H1 (cell line): ENCODE results near the gene AZI2. TPM values are rescaled to one million over a fixed set of nuclear protein-coding genes. Genes with fewer than 3 reads are reported as not detected.

Source experiments
- CTCF ChIA-PET: fragments of 300-600 bp; sonication (Branson Sonifier 250); formaldehyde crosslinking; loops from one replicate; lab custom pipeline; 2021; ENCODE audit not compliant: partially characterized antibody; lab: Charles Lee
- POLR2A ChIA-PET: fragments of 300-600 bp; sonication (Branson Sonifier 250); formaldehyde crosslinking; loops from one replicate; lab custom pipeline; 2021; ENCODE audit warnings: inconsistent platforms; ENCODE audit not compliant: partially characterized antibody; lab: Charles Lee
- DNase-seq, 2 experiments: peaks; one replicate each; pipeline versions ENCODE4 v3.0.0 to v3.0.0-alpha.2; 2010 to 2022; ENCODE audit warnings: low spot score in 2 of 2, low read depth in 1 of 2, mixed read lengths in 1 of 2
- FAIRE-seq: peaks from 2 replicates; lab custom pipeline; 2011; peaks lifted over from hg19 to GRCh38; lab: Jason Lieb, UNC
- H2AFZ ChIP-seq: 2 replicates; pipeline ENCODE4 v1.8.1; 2012; ENCODE audit warnings: low read length, inconsistent platforms
- H2AK5ac ChIP-seq: 2 replicates; pipeline ENCODE4 v1.6.1; 2013; ENCODE audit warnings: low read depth, low read length
- H2BK120ac ChIP-seq: replicated peaks from 2 replicates; pipeline ENCODE3; 2013; ENCODE audit warnings: low read depth, low read length, inconsistent platforms
- H2BK12ac ChIP-seq: 2 replicates; pipeline ENCODE4 v1.6.1; 2013; ENCODE audit warnings: low read depth, low read length
- H2BK15ac ChIP-seq: 2 replicates; pipeline ENCODE4 v1.6.1; 2013; ENCODE audit warnings: low read length
- H2BK20ac ChIP-seq: 2 replicates; pipeline ENCODE4 v1.6.1; 2013; ENCODE audit warnings: low read length
- H2BK5ac ChIP-seq: 2 replicates; pipeline ENCODE4 v1.6.1; 2013; ENCODE audit warnings: low read depth, low read length
- H3K14ac ChIP-seq: 2 replicates; pipeline ENCODE4 v1.6.1; 2013; ENCODE audit warnings: inconsistent platforms; ENCODE audit not compliant: insufficient read length
- H3K18ac ChIP-seq: 2 replicates; pipeline ENCODE4 v1.6.1; 2013; ENCODE audit warnings: low read length; ENCODE audit errors: extremely low read depth
- H3K23ac ChIP-seq: 2 replicates; pipeline ENCODE4 v1.6.1; 2013; ENCODE audit warnings: inconsistent platforms; ENCODE audit not compliant: insufficient read length
- H3K23me2 ChIP-seq: 2 replicates; pipeline ENCODE4 v1.6.1; 2013; ENCODE audit warnings: low read depth, low read length
- H3K27ac ChIP-seq: 2 replicates; pipeline ENCODE4 v1.6.1; 2011; ENCODE audit warnings: low read depth, low read length, inconsistent platforms
- H3K27me3 ChIP-seq, 4 experiments: replicated peaks in 1 of 4; 1 replicate in 1 of 4; 2 replicates in 3 of 4; pipeline versions ENCODE4 v1.6.1 to v1.8.1; 2011 to 2013; ENCODE audit warnings: low read length in 3 of 4, mild to moderate bottlenecking in 3 of 4, inconsistent platforms in 2 of 4, mixed read lengths in 2 of 4, moderate library complexity in 1 of 4; ENCODE audit not compliant: control insufficient read depth in 3 of 4, insufficient read depth in 3 of 4; ENCODE audit errors: extremely low read depth in 1 of 4
- H3K36me3 ChIP-seq, 4 experiments: 2 replicates each; pipeline versions ENCODE4 v1.6.1 to v1.8.1; 2011 to 2013; ENCODE audit warnings: mild to moderate bottlenecking in 4 of 4, low read length in 3 of 4, moderate library complexity in 2 of 4, control low read depth in 1 of 4, inconsistent platforms in 1 of 4; ENCODE audit not compliant: insufficient read depth in 4 of 4, control insufficient read depth in 2 of 4
- H3K4ac ChIP-seq: replicated peaks from 2 replicates; pipeline ENCODE3; 2013; ENCODE audit warnings: low read length, low read depth, mixed read lengths, inconsistent platforms; ENCODE audit not compliant: insufficient read length
- H3K4me1 ChIP-seq, 4 experiments: replicated peaks in 1 of 4; 1 replicate in 1 of 4; 2 replicates in 3 of 4; pipeline versions ENCODE4 v1.6.1 to v1.8.1; 2011 to 2013; ENCODE audit warnings: low read length in 3 of 4, inconsistent platforms in 2 of 4, mixed read lengths in 1 of 4; ENCODE audit not compliant: insufficient read depth in 4 of 4, control insufficient read depth in 3 of 4
- H3K4me2 ChIP-seq, 2 experiments: 2 replicates each; pipeline versions ENCODE4 v1.6.1 to v1.8.1; 2011 to 2013; ENCODE audit warnings: low read depth in 2 of 2, low read length in 2 of 2, control low read depth in 1 of 2, inconsistent platforms in 1 of 2, mild to moderate bottlenecking in 1 of 2; ENCODE audit not compliant: insufficient read depth in 1 of 2
- H3K4me3 ChIP-seq, 4 experiments: fragments of 200-600, 300-600 bp in 1 of 4; sonication (generic), shearing (Covaris generic), sonication (Bioruptor Twin) in 1 of 4; 2 replicates each; pipeline versions ENCODE4 v1.5.1 to v1.8.1; 2011 to 2016; ENCODE audit warnings: low read length in 4 of 4, low read depth in 3 of 4, control low read depth in 2 of 4, inconsistent platforms in 2 of 4, mild to moderate bottlenecking in 2 of 4, mixed read lengths in 1 of 4, moderate library complexity in 1 of 4; ENCODE audit not compliant: insufficient read depth in 2 of 4; ENCODE audit errors: extremely low read depth in 1 of 4
- H3K56ac ChIP-seq: replicated peaks from 2 replicates; pipeline ENCODE3; 2013; ENCODE audit warnings: low read depth, mild to moderate bottlenecking, mixed read lengths, low read length, inconsistent platforms; ENCODE audit not compliant: insufficient read length
- H3K79me1 ChIP-seq: 2 replicates; pipeline ENCODE4 v1.6.1; 2013; ENCODE audit warnings: low read depth, low read length, control low read depth
- H3K79me2 ChIP-seq, 2 experiments: 2 replicates each; pipeline versions ENCODE4 v1.6.1 to v1.8.1; 2012 to 2013; ENCODE audit warnings: low read length in 2 of 2, mild to moderate bottlenecking in 2 of 2, inconsistent platforms in 1 of 2; ENCODE audit not compliant: insufficient read depth in 2 of 2, control insufficient read depth in 1 of 2
- H3K9ac ChIP-seq, 4 experiments: replicated peaks in 1 of 4; 1 replicate in 1 of 4; 2 replicates in 3 of 4; pipeline versions ENCODE4 v1.6.1 to v1.8.1; 2011 to 2013; ENCODE audit warnings: low read depth in 3 of 4, low read length in 3 of 4, control low read depth in 2 of 4, mild to moderate bottlenecking in 2 of 4, moderate library complexity in 2 of 4, inconsistent platforms in 1 of 4; ENCODE audit errors: extremely low read depth in 1 of 4
- H3K9me3 ChIP-seq, 2 experiments: 2 replicates each; pipeline versions ENCODE4 v1.6.1 to v1.8.1; 2012 to 2013; ENCODE audit warnings: mild to moderate bottlenecking in 2 of 2, moderate library complexity in 2 of 2, control low read depth in 1 of 2, inconsistent platforms in 1 of 2, low read depth in 1 of 2, low read length in 1 of 2, mixed read lengths in 1 of 2; ENCODE audit not compliant: insufficient read depth in 2 of 2
- H4K20me1 ChIP-seq, 2 experiments: replicated peaks in 1 of 2; 2 replicates each; pipeline versions ENCODE3 to v1.8.1; 2011 to 2013; ENCODE audit warnings: inconsistent platforms in 2 of 2, low read length in 2 of 2, mild to moderate bottlenecking in 1 of 2; ENCODE audit not compliant: insufficient read depth in 2 of 2, control insufficient read depth in 1 of 2
- H4K5ac ChIP-seq: 2 replicates; pipeline ENCODE4 v1.6.1; 2013; ENCODE audit warnings: low read length, low read depth, mixed read lengths, inconsistent platforms; ENCODE audit not compliant: insufficient read length
- H4K8ac ChIP-seq: 2 replicates; pipeline ENCODE4 v1.8.0; 2013; ENCODE audit warnings: mild to moderate bottlenecking, moderate library complexity, low read length, inconsistent platforms; ENCODE audit not compliant: insufficient read depth; ENCODE audit errors: extremely low read depth
- H4K91ac ChIP-seq: replicated peaks from 2 replicates; pipeline ENCODE3; 2013; ENCODE audit warnings: low read length, mixed read lengths, inconsistent platforms; ENCODE audit not compliant: insufficient read length
- EP300 ChIP-seq, 2 experiments: IDR thresholded peaks; 1 replicate in 1 of 2; 2 replicates in 1 of 2; pipeline ENCODE4 v1.6.1; 2011 to 2012; ENCODE audit warnings: low read depth in 2 of 2, low read length in 2 of 2, mild to moderate bottlenecking in 2 of 2, borderline replicate concordance in 1 of 2, inconsistent platforms in 1 of 2, moderate library complexity in 1 of 2
- MAX ChIP-seq: IDR thresholded peaks from 2 replicates; pipeline ENCODE4 v1.6.1; 2012; ENCODE audit warnings: inconsistent platforms
- polyA plus RNA-seq, 7 experiments: library from polyadenylated mRNA; depleted of rRNA in 3 of 7; stranded (reverse) in 5 of 7; unstranded in 2 of 7; fragments of >200 nt in 5 of 7; fragments of 200-250 nt in 2 of 7; gene quantifications; 1 replicate in 5 of 7; 2 replicates in 1 of 7; 4 replicates in 1 of 7; pipeline versions ENCODE4 v1.2.1 to v1.2.3, GENCODE V29; 2011 to 2013; ENCODE audit warnings: missing spikeins in 2 of 7, mixed read lengths in 2 of 7
- total RNA-seq: library from RNA; stranded (reverse); fragmentation: NEBNext Ultra II Directional; extraction: Animal tissue kit (Norgen Biotek cat#: 25700); gene quantifications from 2 replicates; pipeline ENCODE4 v1.2.1, GENCODE V29; 2021

AZI2 gene
- total and polyA plus RNA-seq, 2 of the 8 experiments (the other 6 are each of a cell fraction or from before 2014, with no cell fraction given): 17.4 to 39.2 TPM

GRCh38 chr3:28291577-28291976 lies 57.0 kb downstream of the AZI2 start:
- DNase-seq (no peak), FAIRE-seq (no peak)
- H2AFZ ChIP-seq: no peak overlapping the region
- ChIA-PET CTCF (interaction anchor here (1.0 to 1.4 kb wide), 2 partner anchors 8 to 23 kb away, joined by 3 to 4 read pairs; no protein-coding TSS in a partner anchor), POLR2A (no interaction called here)
- H2BK20ac ChIP-seq: no peak overlapping the region
- H2BK120ac ChIP-seq: no peak overlapping the region
- no peak overlapping the region for H3K23ac ChIP-seq
- TF ChIP-seq MAX (peak; percentile 42; the same call in 1 of the 2 replicates), EP300 (IDR thresholded peaks at IDR 0.05; ENCODE audit: borderline replicate concordance in 1 of 2, low read depth in 2 of 2, low read length in 2 of 2) (no peak)
- H4K20me1 ChIP-seq: no peaks in the 10 kb centered on the region
- H2BK15ac ChIP-seq: no peak overlapping the region
- H3K9ac ChIP-seq: no peak overlapping the region
- no peaks in the 10 kb centered on the region for H3K27me3 ChIP-seq
- no peaks in the 10 kb centered on the region for H3K23me2 ChIP-seq
- no peak overlapping the region for H2BK5ac ChIP-seq
- H2BK12ac ChIP-seq: no peak overlapping the region
- peaks cover 0 to 4% of the 10 kb centered on the region in 2 experiments; a peak in 1 of 4 replicates for H3K9me3 ChIP-seq
- H3K27ac ChIP-seq: no peak overlapping the region
- no peaks in the 10 kb centered on the region for H3K4me1 ChIP-seq
- H2AK5ac ChIP-seq: no peak overlapping the region
- no peaks in the 10 kb centered on the region for H3K79me2 ChIP-seq
- H3K14ac ChIP-seq: no peak overlapping the region
- H3K4me2 ChIP-seq: no peak overlapping the region
- no peak overlapping the region for H4K8ac ChIP-seq
- H3K4me3 ChIP-seq: no peak overlapping the region
- no peak overlapping the region for H3K4ac ChIP-seq
- H3K36me3 ChIP-seq: peaks cover 0 to 6% (median 2%) of the 10 kb centered on the region in 4 experiments; a peak in 5 of 8 replicates
- H3K18ac ChIP-seq: no peak overlapping the region
- H4K5ac ChIP-seq: no peak overlapping the region
- H3K56ac ChIP-seq: no peak overlapping the region
- no peak overlapping the region for H4K91ac ChIP-seq
- no peaks in the 10 kb centered on the region for H3K79me1 ChIP-seq
